Anterior cingulate cortex (tissue), 58 donors: ENCODE data around the gene SEMA4D.
A peak's percentile ranks its signal among the peaks of the same experiment; 100 is the strongest.

Source experiments
- DNase-seq, 58 donors: peaks; one replicate each; lab custom pipeline; 2025; lab: John Stamatoyannopoulos, UW

SEMA4D gene

DNA sequence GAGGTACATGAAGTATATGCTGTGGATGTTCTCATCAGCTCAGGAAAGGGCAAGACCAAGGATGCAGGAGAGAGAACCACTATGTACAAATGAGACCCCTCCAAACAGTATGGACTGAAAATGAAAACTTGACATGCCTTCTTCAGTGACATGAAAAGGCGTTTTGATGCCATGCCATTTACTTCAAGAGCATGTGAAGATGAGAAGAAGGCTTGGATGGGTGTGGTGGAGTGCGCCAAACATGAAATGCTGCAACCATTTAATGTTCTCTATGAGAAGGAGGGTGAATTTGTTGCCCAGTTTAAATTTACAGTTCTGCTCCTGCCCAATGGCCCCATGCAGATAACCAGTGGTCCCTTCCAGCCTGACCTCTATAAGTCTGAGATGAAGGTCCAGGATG lies 47.7 kb downstream of the SEMA4D start:
- no peak for DNase-seq

DNA sequence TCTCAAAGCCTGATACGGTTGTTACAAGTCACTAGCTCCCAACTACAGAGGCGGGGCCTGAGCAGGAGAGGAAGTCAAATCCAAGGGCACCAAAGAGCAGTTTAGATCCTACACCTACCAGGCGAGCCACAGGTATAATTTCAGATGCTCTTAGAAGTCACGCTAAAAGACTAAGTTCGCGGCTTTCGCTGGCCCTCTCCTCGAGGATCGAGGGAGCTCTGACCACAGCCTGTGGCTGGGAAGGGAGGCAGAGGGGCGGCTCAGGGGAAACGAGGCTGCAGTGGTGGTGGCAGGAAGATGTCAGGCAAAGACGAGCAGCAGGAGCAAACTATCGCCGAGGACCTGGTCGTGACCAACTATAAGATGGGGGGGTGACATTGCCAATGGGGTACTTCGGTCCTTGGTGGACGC lies 48.6 kb downstream of the SEMA4D start:
- peak in 1 of 58 donors; percentile 65 for DNase-seq

DNA sequence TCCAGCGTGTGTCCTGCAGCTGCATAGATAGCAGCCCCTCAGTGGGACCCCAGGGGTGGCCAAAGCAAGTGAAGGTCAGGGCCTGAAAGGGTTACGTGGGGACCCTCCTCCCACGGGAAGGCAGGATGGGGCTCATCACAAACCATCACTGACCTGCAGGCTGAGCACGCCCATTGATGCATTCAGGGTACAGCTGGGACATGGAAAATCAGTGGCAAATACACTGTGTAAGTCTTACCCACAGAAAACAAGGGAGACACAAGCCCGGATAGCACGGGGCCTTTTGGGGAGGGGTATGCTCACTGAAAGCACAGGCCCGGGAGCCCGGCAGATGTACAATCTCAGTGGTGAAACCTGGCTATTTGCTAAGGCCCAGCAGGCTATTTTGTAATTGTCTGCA lies 49.1 kb downstream of the SEMA4D start:
- peak in 23 of 58 donors; percentile 42 to 92 (median 76) for DNase-seq

DNA sequence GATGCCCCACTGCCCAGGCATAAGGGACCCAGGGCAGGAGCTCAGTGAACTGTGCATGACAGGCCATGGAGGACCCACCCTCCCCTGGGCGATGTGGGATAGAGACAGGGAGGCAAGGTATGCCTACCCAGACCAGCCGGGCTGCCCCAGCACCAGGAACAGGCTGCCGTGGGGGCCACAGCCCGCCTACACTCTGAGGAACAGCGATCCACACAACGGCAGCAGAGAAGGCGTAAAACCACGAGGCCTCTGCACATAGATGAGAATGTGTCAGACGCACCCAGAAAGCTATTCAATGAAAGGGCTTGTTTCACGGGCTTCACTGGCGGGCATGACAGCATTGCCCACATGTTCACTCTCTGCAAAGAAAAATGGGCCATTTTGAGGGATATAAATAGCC lies 49.5 kb downstream of the SEMA4D start:
- peak in 51 of 58 donors; percentile 32 to 94 (median 80) for DNase-seq

DNA sequence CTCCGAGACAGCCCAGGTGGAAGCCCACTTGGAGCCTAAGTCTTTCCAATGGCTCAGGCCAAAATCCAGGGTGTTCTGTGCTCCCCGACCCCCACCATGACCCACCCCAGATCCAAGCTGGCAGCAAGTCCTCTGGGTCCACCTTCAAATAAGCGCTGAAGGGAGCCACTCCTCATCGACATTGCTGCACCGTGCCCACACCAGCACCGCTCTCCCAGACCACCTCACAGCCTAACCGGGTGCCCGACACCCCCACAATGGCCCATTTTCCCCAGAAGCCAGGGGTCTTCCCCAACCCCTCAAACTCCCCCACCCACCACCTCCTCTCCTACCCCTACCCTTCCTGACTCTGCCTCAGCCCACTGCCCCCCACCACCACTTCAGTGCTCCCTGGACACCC lies 50.5 kb downstream of the SEMA4D start:
- no peak for DNase-seq

DNA sequence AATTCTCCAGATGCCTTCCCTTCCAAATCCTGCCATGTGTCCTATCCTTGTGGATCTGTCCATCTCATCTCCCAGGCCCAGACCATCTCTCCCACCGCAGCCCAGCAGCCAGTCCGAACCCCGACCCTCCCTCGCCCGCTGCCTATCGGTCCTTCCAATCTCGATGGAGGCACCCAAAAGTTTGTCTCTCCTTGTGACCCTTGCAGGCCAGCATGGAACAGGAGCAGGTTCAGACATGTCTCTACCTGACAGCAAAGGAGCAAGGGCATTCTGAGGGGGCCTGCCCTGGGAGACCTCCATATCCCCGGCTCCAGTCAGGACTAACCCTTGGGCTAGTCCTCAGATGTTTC lies 51.0 kb downstream of the SEMA4D start:
- no peak for DNase-seq

DNA sequence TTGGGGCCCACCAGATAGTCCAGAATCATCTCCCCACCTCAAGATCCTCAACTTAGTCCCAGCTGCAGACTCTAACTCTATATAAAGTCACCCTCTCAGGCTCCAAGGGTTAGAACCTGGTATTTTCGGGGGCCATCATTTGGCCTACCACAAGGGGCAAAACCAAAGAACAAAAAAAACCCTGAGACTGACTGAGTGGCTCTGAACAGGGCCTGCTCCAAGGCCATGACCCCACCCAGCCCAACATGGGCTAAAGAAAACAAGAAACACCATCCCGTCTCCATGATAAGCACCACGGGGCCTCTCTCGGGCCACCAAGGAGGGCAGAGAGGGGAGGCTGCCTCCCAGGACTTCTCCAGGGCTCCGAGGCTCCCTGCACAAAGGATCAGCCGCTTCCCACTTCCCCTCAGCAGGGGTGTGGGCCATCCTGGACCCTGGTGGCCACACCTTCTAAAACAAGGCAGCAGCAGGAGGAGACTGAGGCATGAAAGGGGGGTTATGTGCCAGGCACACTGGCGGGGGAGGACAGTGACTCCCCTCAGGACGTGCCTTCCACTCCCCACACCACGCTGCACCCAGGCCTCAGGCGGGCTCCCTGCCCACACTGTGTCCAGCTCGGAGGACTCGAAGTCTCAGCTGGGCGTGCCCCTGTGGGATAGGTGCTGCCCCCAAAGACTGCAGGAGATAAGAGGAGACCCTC lies 51.5 kb downstream of the SEMA4D start:
- no peak for DNase-seq

DNA sequence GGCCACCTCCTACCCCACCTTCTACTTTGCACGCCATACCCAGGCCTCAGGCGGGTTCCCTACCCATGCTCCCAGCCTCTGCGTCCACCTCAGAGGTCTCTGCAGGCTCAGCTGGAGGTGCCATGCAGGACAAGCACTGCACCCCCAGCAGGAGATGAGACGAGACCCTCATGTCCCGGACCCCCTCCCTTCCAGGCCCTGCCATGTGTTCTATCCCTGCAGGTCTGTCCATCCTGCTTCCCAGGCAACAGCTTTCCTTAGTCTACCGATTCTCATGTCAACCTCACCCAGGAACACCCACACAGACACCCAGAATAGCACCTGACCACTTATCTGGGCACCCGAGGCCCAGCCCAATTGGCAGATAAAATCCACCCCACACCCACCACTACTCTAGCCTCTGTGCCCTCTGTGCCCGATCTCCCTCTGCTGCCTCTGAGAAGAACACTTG lies 52.1 kb downstream of the SEMA4D start:
- DNase-seq, result no peak

DNA sequence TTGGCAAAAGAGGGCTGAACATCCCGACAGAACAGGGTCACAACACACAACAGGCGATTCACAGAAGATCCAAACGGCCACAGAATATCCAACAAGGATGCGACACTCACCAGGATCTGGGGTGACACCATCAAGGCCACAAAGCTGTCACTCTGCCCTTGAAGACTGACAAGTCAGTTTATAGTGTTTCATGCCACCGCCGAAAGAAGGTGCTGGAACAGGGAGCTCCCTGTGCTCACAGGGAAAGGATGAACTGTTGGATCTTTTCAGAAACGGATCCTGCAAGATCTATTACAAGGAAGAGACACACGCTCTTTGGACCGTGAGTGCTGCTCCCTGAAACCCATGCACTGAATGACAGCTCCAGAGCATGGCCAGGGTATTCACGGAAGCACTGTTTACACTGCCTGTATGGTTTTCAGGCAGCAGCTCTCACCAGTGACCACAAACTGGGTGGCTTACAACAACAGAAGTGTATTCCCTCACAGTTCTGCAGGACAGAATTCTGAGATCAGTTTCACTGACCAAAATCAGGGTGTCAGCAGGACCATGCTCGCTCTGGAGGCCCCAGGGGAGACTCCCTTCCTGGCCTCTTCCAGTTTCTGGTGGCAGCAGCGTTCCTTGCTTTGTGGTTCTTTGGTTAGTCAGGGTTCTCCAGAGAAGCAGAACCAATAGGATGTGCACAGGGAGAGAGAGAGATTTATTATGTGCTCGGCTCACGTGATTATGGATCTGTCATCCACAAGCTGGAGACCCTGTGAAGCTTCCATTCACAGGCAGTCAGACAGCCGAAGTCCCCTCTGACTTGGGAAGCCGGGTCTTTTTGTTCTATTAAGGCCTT lies 52.8 kb downstream of the SEMA4D start:
- DNase-seq, result peak in 6 of 58 donors; percentile 23 to 50 (median 46)

DNA sequence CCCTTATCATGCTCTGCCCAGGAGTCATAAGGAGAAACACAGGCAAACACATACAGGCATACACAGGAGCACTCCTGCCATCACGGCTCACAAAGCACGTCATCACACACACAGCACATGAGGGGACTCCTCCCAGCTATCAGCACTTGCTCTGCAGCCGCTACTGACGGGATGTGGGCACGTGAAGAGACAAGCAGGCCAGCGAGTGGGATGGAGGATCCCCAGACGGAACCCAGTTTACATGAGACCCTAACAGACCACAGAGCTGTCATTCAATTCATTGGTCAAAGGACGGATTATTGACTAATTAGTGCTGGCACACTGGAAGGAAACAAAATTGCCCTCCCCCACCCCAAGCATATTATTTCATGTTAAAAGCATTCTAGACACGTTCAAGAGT lies 53.6 kb downstream of the SEMA4D start:
- DNase-seq, result peak in 10 of 58 donors; percentile 19 to 52 (median 30)

DNA sequence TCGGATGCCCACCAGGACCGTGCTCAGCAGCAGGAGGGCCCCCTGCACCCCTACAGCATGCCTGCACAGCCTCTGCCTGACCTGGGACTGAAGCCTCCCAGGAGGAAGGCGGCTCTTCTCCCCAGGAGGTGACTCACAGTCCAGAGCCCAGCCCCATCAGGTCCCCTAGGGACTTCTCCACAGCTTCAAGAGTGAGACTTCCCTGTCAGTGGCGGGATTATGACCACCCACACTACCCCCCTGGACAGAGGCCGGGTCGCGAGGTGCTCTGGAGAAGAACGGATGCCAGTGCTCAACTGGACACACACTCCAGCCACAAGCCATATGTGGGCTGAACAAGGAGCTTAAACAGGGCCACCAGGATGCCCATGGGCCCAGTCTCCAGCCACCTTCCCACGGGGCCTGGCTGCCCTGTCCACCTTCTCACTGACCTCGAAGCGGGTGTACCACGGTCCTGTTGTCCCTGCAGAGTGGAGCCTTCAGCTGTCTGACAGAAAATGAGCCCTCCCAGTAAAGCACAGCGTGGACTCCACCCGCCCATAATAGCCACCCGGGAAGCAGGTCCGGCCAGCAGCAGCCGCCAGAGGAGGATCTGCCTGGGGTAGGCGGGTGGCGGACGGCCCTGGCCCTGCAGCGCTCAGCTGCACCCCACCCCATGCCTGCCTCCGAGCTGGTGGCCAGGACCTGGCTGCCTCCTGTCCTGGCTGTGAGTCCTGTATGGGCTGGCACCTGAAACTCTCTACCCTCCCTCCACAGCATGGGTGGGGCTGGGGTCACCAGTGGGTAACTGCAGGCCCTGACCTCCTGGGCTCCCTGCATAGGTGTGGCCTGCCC lies 54.7 kb downstream of the SEMA4D start:
- peak in 2 of 58 donors; percentile 29 to 53 for DNase-seq

DNA sequence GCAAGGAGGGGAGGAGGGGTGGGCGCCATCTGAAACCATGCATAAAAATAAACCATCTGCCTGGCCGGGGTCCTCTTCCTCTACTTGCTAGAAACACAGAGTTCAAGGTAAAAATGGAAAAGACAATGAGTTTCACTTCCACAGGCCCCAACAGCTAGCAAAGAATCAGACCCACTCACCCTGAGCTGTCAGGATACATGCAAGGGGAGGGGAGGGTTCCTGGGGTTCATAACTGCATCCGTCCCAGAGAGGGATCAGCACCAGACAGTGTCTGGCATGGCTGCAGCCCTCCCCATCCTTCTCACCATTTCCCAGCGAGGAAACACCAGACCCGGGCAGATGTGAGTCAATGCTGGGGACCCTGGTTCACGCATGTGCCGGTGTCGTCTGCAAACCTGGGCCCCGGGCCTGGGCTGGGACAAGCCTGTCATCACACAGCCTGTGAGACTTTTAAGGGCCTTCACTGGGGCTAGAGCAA lies 55.4 kb downstream of the SEMA4D start:
- DNase-seq, result peak in 3 of 58 donors; percentile 21 to 53 (median 36)

DNA sequence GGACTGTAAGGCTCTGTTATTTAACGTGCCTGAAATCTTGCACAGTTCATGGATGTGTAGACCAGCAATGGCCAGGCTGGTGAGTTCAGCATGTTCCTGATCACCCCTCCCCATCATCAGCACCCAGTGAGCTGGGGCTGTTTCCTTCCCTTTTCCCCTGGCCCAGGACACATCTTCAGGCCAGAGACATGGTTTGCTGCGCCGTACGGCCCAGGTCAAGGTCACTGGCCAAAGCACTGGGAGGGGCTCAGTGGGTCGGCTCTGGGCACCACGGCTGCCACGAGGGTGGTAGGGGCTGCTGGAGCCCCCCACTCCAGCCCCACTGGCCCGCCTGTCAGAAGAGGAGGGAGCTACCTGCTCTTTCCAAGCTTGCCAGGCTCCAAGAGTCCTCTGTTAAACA lies 55.9 kb downstream of the SEMA4D start:
- no peak for DNase-seq

DNA sequence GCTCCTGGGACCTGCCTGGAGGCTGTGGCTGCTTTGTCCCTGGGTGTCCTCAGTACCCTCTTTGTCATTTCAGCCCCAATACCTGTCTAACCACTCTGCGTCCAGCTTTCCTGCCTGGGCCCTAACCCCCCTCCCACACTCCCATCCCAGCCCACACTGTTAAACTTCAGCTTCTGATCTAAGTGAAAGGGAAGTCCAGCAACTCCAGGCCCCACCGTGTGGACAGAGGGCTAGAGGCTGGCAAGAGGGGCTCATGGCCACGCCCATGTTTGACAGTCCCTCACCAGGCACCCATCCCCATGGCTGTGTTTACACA lies 56.3 kb downstream of the SEMA4D start:
- no peak for DNase-seq

DNA sequence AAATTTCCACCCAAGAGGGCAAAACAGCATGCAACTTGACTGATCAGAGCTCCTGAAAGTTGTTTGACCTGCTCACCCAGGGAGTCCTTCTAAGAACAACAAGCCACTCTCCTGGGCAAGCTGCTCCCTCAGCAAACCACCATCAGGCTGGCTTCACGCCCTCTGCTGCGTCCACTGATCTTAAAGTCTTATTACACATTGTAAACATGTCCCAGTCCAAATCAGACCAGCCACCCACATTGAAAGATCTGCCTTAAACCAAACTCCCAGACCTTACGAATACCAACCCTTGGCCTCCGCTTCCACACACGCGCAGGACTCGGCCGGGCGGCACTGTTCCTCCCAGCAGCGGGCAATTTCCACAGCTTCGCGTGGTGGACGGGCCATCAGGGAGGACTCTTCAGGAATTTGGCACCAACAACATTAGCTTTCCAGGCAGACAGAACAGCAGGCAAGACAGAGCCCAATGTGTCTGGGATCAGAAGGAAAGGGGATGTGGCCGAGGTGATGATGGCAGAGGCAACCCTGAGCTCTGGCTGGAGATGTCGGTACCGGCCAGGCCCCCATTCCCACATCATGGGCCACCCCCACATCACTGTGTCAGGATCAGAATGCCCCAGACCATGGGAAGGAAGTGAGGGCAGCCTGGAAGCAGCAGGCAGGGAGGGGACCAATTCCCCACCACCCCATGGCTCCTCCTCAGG lies 56.8 kb downstream of the SEMA4D start:
- DNase-seq, result no peak

DNA sequence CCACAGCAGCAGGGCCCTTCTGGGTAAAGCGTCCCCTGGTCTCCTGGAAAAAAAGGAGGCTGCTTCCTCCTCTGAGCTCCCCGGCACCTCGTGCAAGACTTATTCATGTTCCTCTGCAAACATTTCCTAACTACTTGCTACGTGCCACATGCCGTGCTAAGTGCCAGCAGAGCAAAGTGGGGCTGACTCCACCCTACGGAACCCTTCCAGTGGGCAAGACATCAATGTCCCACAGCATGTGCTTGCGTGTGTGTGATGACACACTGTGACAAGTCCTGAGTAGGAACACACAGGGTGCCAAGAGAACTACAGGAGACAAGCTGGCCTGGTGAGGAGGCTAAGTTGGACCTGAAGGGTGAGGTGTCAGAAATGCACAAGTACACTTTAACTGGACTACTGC lies 57.4 kb downstream of the SEMA4D start:
- peak in 5 of 58 donors; percentile 11 to 58 (median 36) for DNase-seq

DNA sequence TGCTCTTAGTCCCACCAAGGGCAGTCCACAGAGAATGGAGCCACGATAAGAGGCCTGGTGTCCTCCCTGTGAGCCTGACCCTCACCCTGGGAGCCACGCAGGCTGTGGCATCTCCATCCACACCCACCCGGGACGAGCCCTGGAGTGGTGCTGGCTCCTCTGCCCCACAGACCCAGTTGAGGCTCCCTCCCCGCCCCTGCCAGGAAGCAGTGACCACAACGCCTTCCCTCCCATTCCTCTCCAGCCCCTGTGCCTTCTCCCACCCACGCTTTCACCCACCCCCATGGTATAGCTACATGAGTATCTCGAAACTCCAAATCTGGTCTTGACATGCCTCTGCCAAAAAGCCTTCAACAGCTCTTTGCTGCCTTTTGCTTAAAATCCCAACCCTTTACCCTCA lies 57.9 kb downstream of the SEMA4D start:
- no peak for DNase-seq

DNA sequence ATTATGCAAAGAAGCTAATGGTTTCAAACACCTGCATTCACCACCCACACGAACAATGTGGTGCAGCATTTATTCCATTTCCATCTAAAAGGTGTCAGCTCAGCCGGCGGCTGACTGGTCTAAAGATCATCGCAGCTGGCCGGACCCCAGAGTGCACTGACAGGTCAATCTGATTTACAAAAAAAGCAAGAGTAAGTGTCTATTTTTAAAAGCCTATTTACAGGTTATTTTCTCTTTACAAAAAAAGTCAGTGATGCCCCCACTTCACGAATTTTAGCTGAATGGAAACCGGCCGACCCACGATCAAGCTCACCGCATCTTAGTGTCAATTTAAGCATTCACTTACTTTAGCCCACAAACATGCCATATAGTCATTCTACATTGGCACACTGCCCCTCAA lies 58.3 kb downstream of the SEMA4D start:
- no peak for DNase-seq

DNA sequence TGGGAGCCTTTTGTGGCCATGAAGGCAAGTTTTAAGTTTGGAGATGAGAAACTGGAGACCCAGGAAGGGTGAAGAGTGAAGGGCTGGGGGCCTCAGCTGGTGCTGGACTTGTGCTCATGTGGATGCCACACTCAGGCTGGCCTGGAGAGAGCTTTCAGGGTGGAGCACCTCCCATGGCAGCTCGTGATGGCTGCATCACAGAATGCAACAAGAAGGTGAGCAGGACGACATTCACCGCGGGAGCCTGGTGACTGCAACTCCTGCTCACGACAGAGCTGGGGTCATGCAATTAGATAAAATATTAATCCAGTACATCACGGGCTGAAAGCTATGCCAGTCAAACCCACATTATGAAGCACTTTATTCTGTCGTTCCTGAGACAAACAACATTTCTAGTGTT lies 59.7 kb downstream of the SEMA4D start:
- DNase-seq, result no peak

DNA sequence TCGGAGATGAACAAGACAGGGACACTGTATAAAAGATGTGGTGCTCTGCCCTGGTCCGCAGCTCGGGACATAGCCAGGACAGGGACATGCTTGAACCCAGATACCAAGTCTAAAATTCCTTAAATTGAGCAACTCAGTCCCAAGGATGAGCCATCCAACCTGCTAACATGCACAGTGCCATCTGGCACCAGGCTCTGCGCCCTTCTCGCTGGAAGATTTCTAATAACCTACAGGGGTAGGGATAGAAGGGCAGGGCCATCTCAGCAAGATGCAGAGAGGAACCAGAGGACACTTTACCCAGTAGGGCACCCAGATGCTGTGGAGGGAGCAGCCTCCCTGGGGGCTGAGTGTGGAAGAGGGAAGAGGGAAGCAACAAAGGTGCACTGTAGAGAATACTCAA lies 60.1 kb downstream of the SEMA4D start:
- DNase-seq, result no peak
